ENCODE results near the gene EHMT1. TPM values are rescaled to one million over a fixed set of nuclear protein-coding genes. Genes with fewer than 3 reads are reported as not detected.

EHMT1 gene
- total RNA-seq, 1 donor from 2014 or later: 82.7 TPM

DNA sequence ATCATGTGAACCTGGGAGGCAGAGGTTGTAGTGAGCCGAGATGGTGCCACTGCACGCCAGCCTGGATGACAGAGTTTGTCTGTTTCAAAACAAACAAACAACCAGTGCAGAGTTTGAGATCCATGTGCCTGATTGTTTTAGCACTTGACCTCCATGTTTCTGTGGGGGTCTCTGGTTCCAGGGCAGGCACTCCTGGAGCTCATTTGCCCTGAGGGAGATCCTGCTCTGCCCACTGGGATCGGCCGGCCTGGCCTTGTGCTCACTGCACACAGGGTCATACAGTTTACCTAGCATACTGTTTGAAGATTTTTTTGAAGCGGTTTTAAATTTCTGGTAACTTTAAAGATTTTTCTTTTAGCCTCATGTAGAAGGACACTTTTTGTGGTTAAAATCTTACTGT lies 78.4 kb downstream of the EHMT1 start:
- no peak for DNase-seq
- TF ChIP-seq, protein P1, sequence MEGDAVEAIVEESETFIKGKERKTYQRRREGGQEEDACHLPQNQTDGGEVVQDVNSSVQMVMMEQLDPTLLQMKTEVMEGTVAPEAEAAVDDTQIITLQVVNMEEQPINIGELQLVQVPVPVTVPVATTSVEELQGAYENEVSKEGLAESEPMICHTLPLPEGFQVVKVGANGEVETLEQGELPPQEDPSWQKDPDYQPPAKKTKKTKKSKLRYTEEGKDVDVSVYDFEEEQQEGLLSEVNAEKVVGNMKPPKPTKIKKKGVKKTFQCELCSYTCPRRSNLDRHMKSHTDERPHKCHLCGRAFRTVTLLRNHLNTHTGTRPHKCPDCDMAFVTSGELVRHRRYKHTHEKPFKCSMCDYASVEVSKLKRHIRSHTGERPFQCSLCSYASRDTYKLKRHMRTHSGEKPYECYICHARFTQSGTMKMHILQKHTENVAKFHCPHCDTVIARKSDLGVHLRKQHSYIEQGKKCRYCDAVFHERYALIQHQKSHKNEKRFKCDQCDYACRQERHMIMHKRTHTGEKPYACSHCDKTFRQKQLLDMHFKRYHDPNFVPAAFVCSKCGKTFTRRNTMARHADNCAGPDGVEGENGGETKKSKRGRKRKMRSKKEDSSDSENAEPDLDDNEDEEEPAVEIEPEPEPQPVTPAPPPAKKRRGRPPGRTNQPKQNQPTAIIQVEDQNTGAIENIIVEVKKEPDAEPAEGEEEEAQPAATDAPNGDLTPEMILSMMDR (IDR thresholded peaks at IDR 0.05): no peak
- no peak for ATAC-seq
- intact Hi-C loops (cut with DNase I): no loop called here
- H3K27me3 ChIP-seq: no peaks in the 10 kb centered on the region
- no peaks in the 10 kb centered on the region for H3K36me3 ChIP-seq
- no peak overlapping the region for H3K27ac ChIP-seq
- no peak overlapping the region for H3K4me3 ChIP-seq
- no peaks in the 10 kb centered on the region for H3K9me3 ChIP-seq
- peaks cover 18% of the 10 kb centered on the region for H3K4me1 ChIP-seq

DNA sequence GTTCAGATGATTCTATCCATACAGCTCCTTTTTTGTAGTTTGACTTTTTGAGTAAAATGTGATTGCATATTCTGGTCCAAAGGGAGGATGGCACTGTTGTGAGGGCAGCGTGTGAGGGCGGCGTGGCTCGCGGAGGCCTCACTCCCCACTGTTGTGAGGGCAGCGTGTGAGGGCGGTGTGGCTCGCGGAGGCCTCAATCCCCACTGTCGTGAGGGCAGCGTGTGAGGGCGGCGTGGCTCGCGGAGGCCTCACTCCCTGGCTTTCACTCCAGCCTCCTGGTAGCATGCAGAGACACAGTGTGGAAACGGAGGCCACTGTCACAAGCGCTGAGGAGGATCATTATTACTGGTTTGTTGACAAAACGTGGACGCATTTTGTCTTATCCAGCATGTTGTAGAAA lies 79.0 kb downstream of the EHMT1 start:
- Histone ChIP-seq H3K27ac (no peak overlapping the region), H3K4me1 (peaks cover 12% of the 10 kb centered on the region), H3K27me3 (no peaks in the 10 kb centered on the region), H3K36me3 (no peaks in the 10 kb centered on the region), H3K4me3 (no peak overlapping the region), H3K9me3 (no peaks in the 10 kb centered on the region)
- TF ChIP-seq, protein P1 (IDR thresholded peaks at IDR 0.05): no peak
- intact Hi-C loops (cut with DNase I): no loop called here
- no peak for DNase-seq
- ATAC-seq: no peak

DNA sequence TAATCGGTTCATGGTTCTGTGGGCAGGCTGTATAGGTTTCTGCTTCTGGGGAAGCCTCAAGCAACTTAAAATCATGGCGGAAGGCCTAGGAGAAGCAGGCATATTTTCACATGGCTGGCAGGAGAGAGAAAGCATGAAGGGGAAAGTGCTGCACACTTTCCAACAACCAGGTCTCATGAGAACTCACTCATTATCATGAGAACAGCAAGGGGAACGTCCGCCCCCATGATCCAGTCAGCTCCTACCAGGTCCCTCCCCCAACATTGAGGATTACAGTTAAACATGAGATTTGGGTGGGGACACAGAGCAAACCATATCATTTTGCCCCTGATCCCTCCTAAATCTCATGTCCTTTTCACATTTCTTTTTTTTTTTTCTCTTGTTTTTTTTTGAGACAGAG lies 82.1 kb downstream of the EHMT1 start:
- ATAC-seq: no peak
- no peak for DNase-seq
- no peaks in the 10 kb centered on the region for H3K9me3 ChIP-seq
- no peak overlapping the region for H3K4me3 ChIP-seq
- intact Hi-C loops (cut with DNase I): no loop called here
- no peaks in the 10 kb centered on the region for H3K36me3 ChIP-seq
- H3K4me1 ChIP-seq: no peaks in the 10 kb centered on the region
- TF ChIP-seq, protein P1 (IDR thresholded peaks at IDR 0.05): no peak
- H3K27me3 ChIP-seq: no peaks in the 10 kb centered on the region
- H3K27ac ChIP-seq: no peak overlapping the region

DNA sequence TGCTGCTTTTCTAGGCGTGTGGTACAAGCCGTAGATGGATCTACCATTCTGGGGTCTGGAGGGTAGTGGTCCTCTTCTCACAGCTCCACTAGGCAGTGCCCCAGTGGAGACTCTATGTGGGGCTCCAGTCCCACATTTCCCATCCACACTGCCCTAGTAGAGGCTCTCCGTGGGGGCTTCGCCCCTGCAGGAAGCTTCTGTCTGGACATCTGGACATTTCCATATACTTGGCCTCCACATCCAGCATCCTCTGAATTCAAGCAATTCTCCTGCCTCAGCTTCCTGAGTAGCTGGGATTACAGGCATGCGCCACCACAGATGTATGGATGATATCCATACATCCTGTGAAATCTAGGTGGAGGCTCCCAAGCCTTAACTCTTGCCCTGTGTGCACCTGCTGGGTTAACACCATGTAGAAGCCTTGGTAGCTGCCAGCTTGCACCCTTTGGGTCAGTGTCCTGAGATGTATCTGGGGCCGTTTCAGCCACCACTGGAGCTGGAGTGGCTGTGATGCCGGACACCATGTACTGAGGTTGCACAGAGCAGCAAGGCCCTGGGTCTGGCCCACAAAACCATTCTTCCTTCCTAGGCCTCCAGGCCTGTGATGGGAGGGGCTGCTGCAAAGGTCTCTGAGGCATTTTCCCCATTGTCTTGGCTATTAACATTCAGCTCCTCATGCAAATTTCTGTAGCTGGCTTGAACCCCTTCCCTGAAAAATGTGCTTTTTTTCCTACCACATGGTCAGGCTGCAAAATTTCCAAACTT lies 84.0 kb downstream of the EHMT1 start:
- no peaks in the 10 kb centered on the region for H3K9me3 ChIP-seq
- TF ChIP-seq, protein P1 (IDR thresholded peaks at IDR 0.05): no peak
- DNase-seq (no peak), ATAC-seq (no peak)
- no peaks in the 10 kb centered on the region for H3K36me3 ChIP-seq
- no peaks in the 10 kb centered on the region for H3K4me1 ChIP-seq
- no peak overlapping the region for H3K4me3 ChIP-seq
- H3K27me3 ChIP-seq: no peaks in the 10 kb centered on the region
- intact Hi-C loops (cut with DNase I): no loop called here
- no peak overlapping the region for H3K27ac ChIP-seq

DNA sequence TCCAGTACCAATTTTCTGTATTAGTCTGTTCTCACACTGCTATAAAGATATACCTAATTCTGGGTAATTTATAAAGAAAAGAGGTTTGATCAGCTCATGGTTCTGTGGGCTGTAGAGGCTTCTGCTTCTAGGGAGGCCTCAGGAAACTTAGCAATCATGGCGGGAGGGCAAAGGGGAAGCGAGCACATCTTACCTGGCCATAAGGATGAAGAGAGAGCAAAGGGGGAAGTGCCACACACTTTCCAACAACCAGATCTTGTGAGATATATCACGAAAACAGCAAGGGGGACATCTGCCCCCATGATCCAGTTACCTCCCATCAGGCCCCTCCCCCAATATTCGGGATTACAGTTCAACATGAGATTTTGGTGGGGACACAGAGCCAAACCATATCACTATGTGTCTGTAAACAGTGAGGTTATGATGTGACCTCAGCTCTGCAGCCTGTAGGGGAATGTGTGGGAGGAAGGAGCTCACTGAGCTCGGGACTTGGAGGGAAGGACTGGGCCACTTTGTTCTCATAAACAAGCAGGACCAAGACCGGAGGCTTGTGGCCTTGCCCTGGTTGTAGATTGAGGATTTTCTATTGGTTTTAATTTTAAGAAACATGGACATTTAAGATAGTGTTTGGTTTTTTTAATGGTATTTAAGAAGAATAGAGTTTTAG lies 85.2 kb downstream of the EHMT1 start:
- TF ChIP-seq, protein P1 (IDR thresholded peaks at IDR 0.05): no peak
- DNase-seq (no peak), ATAC-seq (peak; percentile 44)
- Histone ChIP-seq H3K4me3 (no peak overlapping the region), H3K36me3 (no peaks in the 10 kb centered on the region), H3K27ac (no peak overlapping the region), H3K27me3 (no peaks in the 10 kb centered on the region), H3K9me3 (no peaks in the 10 kb centered on the region), H3K4me1 (no peaks in the 10 kb centered on the region)
- intact Hi-C loops (cut with DNase I): no loop called here

Data from upper lobe of right lung (tissue), 1 donor.